GM06990 (cell line): Measurements from ENCODE around the gene CHST2.

ENCODE experiments used
- DNase-seq: peaks from one replicate; pipeline ENCODE4 v3.0.0-alpha.2; 2011; ENCODE audit not compliant: insufficient read length; ENCODE audit errors: extremely low read depth
- H3K27me3 ChIP-seq: replicated peaks from 2 replicates; pipeline ENCODE4 v1.6.0; 2011; ENCODE audit warnings: low read length; ENCODE audit not compliant: control insufficient read depth, insufficient read depth
- H3K36me3 ChIP-seq: 2 replicates; pipeline ENCODE4 v1.5.1; 2011; ENCODE audit warnings: low read length; ENCODE audit not compliant: control insufficient read depth, insufficient read depth
- H3K4me3 ChIP-seq: replicated peaks from 2 replicates; pipeline ENCODE4 v1.5.1; 2011; ENCODE audit warnings: low read depth, mild to moderate bottlenecking, control low read depth, low read length
- CTCF ChIP-seq: IDR thresholded peaks from 2 replicates; pipeline ENCODE4 v1.5.1; 2011; ENCODE audit warnings: low read length, control low read depth, mild to moderate bottlenecking, inconsistent platforms; ENCODE audit not compliant: insufficient read depth, poor library complexity, severe bottlenecking

CHST2 gene

DNA sequence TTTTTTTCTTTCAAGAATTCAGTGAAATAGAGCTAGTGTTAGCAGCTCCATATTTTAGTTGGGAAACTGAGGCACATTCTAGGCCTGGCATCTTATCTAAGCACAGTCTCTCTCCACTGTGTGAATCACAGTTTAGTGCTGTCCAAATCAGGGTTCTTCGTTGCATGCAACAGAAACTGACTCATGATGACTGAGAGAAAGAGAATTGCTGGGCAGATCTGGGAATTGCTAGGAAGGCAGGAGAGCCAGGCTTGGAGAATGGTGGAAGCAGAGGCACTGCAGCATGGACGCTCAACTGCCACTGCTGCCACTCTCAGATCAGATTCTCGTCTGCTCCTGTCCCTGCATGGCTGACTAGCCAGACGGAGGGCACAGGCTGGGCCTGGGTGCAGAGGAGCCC lies 40.7 kb upstream of the CHST2 start:
- Histone ChIP-seq H3K36me3 (no peaks in the 10 kb centered on the region), H3K27me3 (no peaks in the 10 kb centered on the region), H3K4me3 (no peak overlapping the region)
- no peak for DNase-seq
- TF ChIP-seq CTCF: no peak

GRCh38 chr3:143080196-143080595 lies 39.4 kb upstream of the CHST2 start:
- no peak for DNase-seq
- no peak overlapping the region for H3K4me3 ChIP-seq
- H3K27me3 ChIP-seq: no peaks in the 10 kb centered on the region
- no peak for TF ChIP-seq CTCF
- H3K36me3 ChIP-seq: no peaks in the 10 kb centered on the region

GRCh38 chr3:143081365-143081764 lies 38.2 kb upstream of the CHST2 start:
- Histone ChIP-seq H3K36me3 (no peaks in the 10 kb centered on the region), H3K27me3 (no peaks in the 10 kb centered on the region), H3K4me3 (no peak overlapping the region; the same call in 1 of the 2 replicates)
- no peak for TF ChIP-seq CTCF
- no peak for DNase-seq

DNA sequence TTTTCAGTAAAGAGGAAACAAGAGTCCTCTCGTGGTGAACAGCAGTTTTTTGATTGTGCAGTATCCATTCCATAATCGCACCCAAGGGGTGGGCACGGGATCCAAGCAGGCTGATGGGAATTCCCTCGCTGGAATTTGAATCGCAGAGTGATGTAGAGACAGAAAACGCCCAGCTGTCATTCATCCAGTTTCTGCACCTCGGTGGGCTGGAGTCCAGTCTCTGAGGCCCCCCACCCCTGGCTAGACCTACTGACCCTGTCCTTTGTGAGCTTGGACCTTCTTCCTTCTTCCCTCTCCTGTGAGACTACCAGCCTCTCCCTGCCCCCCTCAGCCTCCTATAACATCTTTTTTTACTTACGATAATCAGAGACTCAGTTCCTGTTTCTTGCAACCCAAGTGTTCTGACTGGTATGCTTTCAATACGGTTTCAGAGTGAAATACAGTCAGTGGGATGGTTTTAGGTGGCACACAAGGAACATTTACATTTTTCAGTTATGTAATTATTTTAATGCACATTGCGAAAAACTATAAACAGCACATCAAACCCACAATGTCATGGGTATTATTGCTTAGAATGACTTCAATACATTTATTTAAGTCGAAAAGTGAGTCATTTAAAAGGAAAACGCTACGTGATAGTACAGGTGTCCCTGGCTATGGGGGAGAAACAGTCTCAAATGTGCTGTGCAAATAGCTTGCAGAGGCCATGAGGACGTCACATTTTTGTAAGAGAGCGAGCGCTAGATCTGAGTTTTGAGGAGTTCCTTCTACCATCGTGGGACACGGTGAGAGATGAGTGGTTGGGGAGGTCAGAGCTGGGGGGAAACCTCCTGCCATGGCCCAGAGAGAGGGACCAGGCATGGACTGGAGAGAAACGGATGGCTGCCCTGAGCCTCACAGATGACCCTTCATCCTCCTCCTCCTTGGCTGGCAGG lies 37.5 kb upstream of the CHST2 start:
- Histone ChIP-seq H3K27me3 (no peaks in the 10 kb centered on the region), H3K36me3 (no peaks in the 10 kb centered on the region), H3K4me3 (peak overlapping the region; percentile 53)
- TF ChIP-seq CTCF: no peak
- peak; percentile 83 for DNase-seq

DNA sequence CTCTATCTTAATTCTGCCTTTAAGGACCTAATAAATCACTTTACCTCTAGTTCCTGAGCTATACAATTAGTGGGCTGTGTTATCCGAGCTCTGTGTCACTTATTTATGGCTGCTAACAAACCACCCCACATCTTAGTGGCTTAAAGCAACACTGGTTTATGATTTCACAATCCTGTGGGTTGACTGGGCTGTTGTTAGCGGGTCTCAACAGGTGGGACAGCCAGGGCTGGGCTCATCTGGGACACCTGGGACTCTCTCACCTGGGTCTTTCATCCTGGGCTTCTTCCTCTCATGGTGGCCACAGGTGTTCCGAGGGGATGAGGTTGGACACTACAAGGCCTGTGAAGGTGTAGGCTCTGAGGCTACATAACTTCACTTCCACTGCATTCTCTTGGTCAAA lies 35.8 kb upstream of the CHST2 start:
- peak; percentile 52 for DNase-seq
- Histone ChIP-seq H3K36me3 (no peaks in the 10 kb centered on the region), H3K27me3 (no peaks in the 10 kb centered on the region)

More for the DNA sequence above, 35.8 kb upstream of the CHST2 start:
- no peak for TF ChIP-seq CTCF
- H3K4me3 ChIP-seq: no peak overlapping the region
